ENCODE results near the gene RAB11FIP4. TPM values are rescaled to one million over a fixed set of nuclear protein-coding genes. Genes with fewer than 3 reads are reported as not detected.
A peak's percentile ranks its signal among the peaks of the same experiment; 100 is the strongest.

RAB11FIP4 gene
- total and polyA plus RNA-seq, 4 donors = 5.2 to 19.1 (median 12.8) TPM

GRCh38 chr17:31475378-31476162 is 84.1 kb downstream of the RAB11FIP4 start:
- H3K9me3 ChIP-seq (ENCODE audit: control insufficient read depth in 4 of 4, insufficient read depth in 3 of 4, low read length in 3 of 4) = no peaks in the 10 kb centered on the region
- H3K4me3 ChIP-seq = no peak overlapping the region
- peak in 1 of 3 donors; percentile 15 for DNase-seq
- peaks cover 0 to 2% (median 0%) of the 10 kb centered on the region in 5 donors for H3K4me1 ChIP-seq (ENCODE audit: control insufficient read depth in 5 of 5, insufficient read depth in 5 of 5, low read length in 5 of 5)
- WGBS, 2 donors = 69 to 83% methylated on average over 16 of the region's 16 CpGs
- H3K36me3 ChIP-seq (ENCODE audit: control insufficient read depth in 4 of 4, insufficient read depth in 4 of 4, low read length in 4 of 4) = no peaks in the 10 kb centered on the region
- H3K27ac ChIP-seq (ENCODE audit: low read depth in 1 of 2, low read length in 1 of 2) = no peak overlapping the region
- no peak for TF ChIP-seq CTCF (IDR thresholded peaks at IDR 0.05; ENCODE audit: control extremely low read depth, extremely low read depth)
- no peak for ATAC-seq (ENCODE audit: insufficient read depth, low FRiP score)
- peaks cover 0 to 2% (median 0%) of the 10 kb centered on the region in 3 donors for H3K27me3 ChIP-seq (ENCODE audit: control insufficient read depth in 3 of 3, insufficient read depth in 3 of 3, low read length in 2 of 3)
- no peak overlapping the region for H3K9ac ChIP-seq (ENCODE audit: insufficient read depth in 1 of 2, low read length in 2 of 2)

- no peak for TF ChIP-seq CTCF (IDR thresholded peaks at IDR 0.05; ENCODE audit: control extremely low read depth, extremely low read depth)
- H3K4me1 ChIP-seq (ENCODE audit: control insufficient read depth in 5 of 5, insufficient read depth in 5 of 5, low read length in 5 of 5) = peaks cover 0 to 2% (median 0%) of the 10 kb centered on the region in 5 donors
- no peaks in the 10 kb centered on the region for H3K9me3 ChIP-seq (ENCODE audit: control insufficient read depth in 4 of 4, insufficient read depth in 3 of 4, low read length in 3 of 4)
- DNase-seq (no peak), ATAC-seq (ENCODE audit: insufficient read depth, low FRiP score) (no peak)
- no peak overlapping the region for H3K9ac ChIP-seq (ENCODE audit: insufficient read depth in 1 of 2, low read length in 2 of 2)
- H3K36me3 ChIP-seq (ENCODE audit: control insufficient read depth in 4 of 4, insufficient read depth in 4 of 4, low read length in 4 of 4) = no peaks in the 10 kb centered on the region
- H3K27ac ChIP-seq (ENCODE audit: low read depth in 1 of 2, low read length in 1 of 2) = no peak overlapping the region
- H3K27me3 ChIP-seq (ENCODE audit: control insufficient read depth in 3 of 3, insufficient read depth in 3 of 3, low read length in 2 of 3) = peaks cover 0 to 2% (median 0%) of the 10 kb centered on the region in 3 donors
- H3K4me3 ChIP-seq = no peak overlapping the region
- 68 to 83% methylated on average over 16 of the region's 16 CpGs for WGBS, 2 donors
Measured at GRCh38 chr17:31476525-31477416, 85.3 kb downstream of the RAB11FIP4 start.

GRCh38 chr17:31477417-31478055 is 86.1 kb downstream of the RAB11FIP4 start:
- Histone ChIP-seq H3K27me3 (ENCODE audit: control insufficient read depth in 3 of 3, insufficient read depth in 3 of 3, low read length in 2 of 3) (peaks cover 0 to 2% (median 0%) of the 10 kb centered on the region in 3 donors), H3K36me3 (ENCODE audit: control insufficient read depth in 4 of 4, insufficient read depth in 4 of 4, low read length in 4 of 4) (no peaks in the 10 kb centered on the region), H3K9ac (ENCODE audit: insufficient read depth in 1 of 2, low read length in 2 of 2) (no peak overlapping the region), H3K27ac (ENCODE audit: low read depth in 1 of 2, low read length in 1 of 2) (no peak overlapping the region), H3K9me3 (ENCODE audit: control insufficient read depth in 4 of 4, insufficient read depth in 3 of 4, low read length in 3 of 4) (no peaks in the 10 kb centered on the region), H3K4me3 (no peak overlapping the region), H3K4me1 (ENCODE audit: control insufficient read depth in 5 of 5, insufficient read depth in 5 of 5, low read length in 5 of 5) (peaks cover 0 to 2% (median 0%) of the 10 kb centered on the region in 5 donors)
- TF ChIP-seq CTCF (IDR thresholded peaks at IDR 0.05; ENCODE audit: control extremely low read depth, extremely low read depth) = no peak
- ATAC-seq (ENCODE audit: insufficient read depth, low FRiP score) (no peak), DNase-seq (no peak)
- whole genome bisulfite sequencing, 2 donors = 93 to 96% methylated on average over 14 of the region's 14 CpGs

Measured in lung (tissue), 12 donors.